Fibroblast of skin of abdomen (primary cell): ENCODE data around the gene DDX27.

Experiments used
- DNase-seq: peaks from one replicate; pipeline ENCODE4 v3.0.0-alpha.2; 2013

The DDX27 gene

DNA sequence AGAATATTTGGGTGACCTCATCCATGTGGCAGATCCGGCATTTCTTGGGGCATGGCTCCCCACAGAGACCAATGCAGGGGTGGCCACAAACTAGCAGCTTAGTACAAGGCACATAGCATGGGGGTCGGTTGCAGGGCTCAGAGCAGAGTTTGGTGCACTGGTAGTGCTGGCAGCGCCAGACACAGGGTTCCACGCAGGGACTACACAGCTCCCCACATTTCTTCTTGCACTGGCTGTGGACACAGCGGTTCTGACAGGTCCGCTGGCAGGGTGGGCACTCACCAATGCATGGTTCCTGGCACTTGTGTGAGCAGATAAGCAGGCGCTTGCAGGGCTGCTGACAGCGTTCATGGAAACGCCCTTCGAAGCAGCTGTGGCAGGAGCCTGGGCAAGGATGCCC is 29.1 kb downstream of the DDX27 start:
- no peak for DNase-seq

DNA sequence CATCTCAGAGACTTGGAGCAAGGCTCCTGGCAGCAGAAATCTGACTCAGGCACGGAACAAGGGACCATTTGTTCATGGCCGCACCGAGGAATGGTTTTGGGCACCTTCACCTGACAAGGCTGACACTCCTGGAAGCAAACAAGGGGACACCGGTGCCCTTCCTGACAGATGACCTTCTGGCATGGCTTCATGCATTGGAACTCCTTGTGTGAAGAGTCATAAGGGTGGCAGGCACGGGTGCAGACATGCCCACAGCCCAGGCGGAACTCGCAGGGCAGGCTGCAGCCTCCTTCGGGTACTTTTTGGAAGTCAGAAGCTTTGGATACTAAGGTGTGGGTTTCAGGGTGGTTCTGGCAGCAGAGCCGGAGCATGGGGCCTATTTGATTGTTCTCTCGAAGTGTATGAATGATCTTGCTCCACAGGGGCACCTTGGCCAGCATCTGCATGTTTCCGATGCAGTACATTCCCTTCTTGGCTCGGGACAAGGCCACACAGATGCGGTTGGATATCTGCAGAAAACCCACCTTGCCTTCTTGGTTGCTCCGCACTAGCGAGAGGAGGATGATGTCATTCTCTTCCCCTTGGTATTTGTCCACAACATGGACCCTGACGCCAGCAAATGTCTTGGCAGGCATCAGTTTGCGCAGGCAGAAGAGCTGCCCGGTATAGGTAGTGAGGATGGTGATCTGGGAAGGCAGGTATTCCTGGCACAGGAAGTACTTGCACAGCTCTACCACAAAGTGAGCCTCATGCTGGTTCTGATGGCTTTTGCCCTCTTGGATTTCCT is 29.9 kb downstream of the DDX27 start:
- DNase-seq = no peak

DNA sequence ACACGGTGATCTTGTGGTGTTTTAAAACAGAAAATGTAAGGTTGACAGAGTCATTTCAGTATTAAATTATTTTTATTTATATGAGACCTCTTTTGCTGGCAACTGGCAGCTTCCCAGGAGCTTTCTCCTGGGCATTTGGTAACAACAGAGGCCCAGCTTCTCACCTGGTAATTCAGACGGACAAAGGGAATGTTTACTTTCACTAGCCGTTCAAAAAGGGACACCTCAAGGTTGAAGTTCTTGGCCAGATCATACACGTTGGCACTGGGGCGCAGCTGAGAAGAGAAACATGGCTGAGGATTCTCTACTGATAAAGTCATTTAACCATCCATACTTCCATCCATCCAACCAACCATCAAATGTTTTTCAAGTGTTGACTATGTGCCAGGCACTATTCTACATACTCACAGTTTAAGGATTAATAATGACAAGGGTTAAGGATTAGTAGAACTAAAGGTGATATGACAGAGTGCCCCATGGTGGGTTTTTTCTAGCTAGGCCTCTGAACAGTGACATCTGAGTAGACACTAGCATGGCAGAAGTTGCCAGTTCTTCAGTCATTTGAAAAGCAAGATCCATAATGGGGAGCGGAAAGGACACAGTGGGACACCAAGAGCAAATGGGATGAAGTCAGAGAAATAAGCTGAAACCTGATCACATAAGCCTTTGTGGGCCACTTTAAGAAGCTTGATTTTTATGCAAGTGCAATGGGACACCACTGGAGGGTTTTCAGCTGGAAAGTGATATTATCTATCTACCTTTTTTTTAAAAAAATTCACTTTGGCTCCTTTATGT is 33.5 kb downstream of the DDX27 start:
- no peak for DNase-seq

DNA sequence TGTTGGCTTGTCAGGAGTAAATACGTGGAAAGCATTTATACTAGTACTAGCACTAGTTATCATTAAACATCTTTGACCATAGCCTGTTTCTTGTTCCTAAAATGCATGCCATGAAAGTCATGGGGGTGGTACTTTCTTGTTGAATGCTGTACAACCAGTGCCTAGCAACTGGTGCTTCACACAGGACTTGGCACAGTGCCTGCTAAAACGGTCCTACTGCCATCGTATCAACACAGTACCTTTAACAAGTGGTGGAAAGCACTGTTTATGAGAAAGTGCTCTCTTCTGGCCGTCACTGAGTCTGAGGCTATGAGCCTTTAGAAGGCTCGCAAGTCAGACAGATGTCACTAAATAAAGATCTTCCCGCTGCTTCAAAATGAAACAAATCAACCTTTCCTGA is 37.0 kb downstream of the DDX27 start:
- no peak for DNase-seq

DNA sequence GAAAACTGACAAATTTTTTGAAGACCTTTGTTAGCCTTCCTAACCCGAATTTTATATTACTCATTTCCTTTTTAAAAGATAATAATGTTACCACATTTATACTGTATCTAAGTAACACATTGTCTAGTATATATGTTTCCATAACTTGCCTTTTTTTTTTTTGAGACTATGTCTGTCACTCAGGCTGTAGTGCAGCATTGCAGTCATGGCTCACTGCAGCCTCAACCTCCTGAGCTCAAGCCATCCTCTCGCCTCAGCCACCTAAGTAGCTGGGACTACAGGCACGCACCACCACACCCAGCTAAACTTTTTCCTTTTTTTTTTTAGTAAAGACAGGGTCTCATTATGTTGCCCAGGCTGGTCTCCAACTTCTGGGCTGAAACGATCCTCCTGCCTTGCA is 40.1 kb downstream of the DDX27 start:
- DNase-seq = no peak

DNA sequence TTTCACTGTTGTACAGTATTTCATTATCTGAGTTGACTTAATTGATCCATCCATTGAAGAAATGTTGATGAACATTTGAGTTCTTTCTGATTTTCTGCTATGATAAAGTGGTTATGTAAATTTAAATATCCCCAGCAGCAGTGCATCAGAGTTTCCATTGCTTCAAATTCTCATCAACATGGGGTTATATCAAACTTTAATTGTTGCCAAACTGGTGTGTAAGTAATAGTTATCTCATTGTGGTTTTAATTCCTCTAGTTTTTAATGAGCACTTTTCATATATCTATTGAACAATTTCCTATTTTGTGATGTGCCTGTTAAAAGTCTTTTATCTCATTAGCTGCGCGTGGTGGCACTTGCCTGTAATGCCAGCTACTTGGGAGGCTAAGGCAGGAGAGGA is 40.6 kb downstream of the DDX27 start:
- DNase-seq = no peak

DNA sequence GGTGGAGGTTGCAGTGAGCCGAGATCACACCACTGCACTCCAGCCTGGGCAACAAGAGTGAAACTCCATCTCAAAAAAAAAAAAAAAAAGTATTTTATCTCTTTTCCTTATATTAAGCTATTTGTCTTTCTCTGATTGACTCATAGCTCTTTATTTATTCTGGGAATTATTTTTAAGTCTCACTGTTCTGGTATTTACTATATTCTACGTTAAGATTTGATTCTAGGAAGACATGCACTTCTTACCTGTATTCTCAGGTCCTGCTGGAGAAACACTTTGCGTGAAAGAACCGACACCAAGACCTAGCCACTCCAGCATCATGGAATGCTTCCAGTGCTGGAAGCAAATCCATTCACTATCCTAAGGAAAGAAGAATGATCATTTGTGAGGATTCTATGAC is 41.0 kb downstream of the DDX27 start:
- no peak for DNase-seq

DNA sequence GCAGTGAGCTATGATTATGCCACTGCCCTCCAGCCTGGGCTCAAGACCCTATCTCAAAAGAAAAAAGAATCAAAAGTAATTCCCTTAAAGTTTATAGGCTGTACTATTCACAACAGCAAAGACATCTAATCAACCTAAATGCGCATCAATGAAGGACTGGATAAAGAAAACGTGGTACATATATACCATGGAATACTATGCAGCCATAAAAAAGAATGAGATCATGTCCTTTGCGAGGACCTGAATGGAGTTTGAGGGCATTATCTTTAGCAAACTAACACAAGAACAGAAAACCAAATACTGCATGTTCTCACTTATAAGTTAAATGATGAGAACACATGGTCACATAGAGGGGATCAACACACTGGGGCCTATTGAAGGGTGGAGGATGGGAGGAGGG is 42.0 kb downstream of the DDX27 start:
- DNase-seq = no peak

DNA sequence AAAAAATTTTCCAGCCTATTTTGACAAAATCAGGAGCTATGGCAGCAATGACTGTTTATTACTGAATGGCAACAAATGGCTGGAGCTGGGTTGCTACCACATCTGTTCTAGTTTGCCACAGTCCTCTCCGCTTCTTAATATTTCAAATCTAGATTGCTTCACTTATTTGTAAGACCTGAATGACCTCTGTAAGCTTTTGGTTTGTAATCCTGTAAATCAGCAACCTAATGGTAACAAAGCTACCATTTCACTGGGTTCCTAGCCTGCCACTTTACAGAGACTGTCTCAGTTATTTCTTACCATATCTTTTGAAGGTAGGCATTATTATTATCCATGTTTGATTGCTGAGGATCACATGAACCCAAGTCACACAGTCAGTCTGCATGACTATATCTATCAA is 43.2 kb downstream of the DDX27 start:
- DNase-seq = no peak

DNA sequence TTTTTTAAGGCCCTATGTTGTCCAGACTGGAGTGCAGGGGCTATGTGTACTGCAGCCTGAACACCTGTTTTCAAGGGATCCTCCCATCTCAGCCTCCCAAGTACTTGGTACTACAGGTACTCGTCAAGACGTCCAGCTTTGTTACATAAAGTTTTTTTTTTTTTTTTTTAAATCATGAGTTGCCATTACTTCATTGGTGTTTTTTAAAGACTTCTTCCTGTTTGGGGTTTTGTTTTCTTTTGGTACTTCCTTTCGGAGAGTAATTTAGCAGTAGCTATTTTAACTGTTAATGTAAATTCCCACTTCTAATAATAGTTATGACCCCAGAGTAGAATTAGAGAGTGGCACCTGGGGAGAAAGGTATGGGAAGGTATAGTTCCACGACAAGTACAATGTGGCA is 48.1 kb downstream of the DDX27 start:
- no peak for DNase-seq

DNA sequence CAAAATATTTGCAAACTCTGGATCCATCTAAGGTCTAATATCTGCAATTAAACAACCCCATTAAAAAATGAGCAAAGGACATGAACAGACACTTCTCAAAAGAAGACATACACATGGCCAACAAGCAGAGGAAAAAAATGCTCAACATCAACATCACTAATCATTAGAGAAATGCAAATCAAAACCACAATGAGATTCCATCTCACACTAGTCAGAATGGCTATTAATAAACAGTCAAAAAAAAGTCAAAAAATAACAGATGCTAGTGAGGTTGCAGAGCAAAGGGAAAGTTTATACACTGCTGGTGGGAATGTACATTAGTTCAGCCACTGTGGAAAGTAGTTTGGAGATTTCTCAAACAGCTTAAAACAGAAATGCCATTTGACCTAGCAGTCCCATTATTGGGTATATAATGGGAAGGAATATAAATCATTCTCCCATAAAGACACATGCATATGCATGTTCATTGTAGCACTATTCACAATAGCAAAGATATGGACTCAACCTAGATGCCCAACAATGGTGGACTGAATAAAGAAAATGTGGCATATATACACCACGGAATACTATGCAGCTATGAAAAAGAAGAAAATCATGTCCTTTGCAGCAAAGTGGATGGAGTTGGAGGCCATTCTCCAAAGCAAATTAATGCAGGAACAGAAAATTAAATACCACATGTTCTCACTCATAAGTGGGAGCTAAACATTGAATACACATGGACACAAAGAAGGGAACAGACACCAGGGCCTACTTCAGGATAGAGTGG is 49.6 kb downstream of the DDX27 start:
- peak; percentile 73 for DNase-seq

DNA sequence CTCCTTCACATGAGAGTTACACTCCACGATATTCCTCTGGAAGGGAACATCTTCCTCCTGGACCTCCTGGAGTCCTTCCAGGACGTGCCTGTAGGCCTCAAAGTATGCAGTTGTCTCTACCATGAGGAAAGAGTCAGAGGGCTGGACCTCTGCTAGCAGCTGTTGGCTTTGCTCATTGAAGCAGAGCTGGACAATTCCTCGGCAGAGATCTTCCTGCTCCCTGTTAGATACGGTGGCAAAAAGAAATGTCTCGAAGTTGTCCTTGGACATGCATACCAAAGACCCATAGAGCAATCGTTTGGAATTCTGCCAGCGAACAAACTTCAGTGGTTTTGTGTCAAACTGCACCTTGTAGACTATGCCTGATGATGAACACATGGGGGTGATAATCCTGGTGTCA is 51.0 kb downstream of the DDX27 start:
- peak; percentile 36 for DNase-seq

DNA sequence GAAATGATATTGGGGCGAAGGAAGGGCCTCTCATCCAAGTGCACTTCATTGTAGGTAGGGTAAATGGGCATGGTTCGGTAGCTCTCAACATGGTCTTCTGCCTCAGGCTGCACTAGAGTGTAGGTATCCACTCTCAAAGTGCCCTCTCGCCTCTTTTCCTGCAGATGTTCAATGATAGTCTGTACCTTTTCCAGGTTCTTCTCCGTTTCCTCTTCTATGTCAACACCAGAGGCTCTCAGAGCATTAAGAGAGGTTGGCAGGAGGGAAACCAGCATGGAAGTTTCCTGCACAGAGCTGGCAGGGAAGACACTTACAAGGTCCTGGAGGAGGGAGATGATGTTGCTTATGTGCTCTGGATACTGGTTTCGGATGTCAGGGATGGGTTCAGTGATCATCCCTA is 51.5 kb downstream of the DDX27 start:
- DNase-seq = no peak

DNA sequence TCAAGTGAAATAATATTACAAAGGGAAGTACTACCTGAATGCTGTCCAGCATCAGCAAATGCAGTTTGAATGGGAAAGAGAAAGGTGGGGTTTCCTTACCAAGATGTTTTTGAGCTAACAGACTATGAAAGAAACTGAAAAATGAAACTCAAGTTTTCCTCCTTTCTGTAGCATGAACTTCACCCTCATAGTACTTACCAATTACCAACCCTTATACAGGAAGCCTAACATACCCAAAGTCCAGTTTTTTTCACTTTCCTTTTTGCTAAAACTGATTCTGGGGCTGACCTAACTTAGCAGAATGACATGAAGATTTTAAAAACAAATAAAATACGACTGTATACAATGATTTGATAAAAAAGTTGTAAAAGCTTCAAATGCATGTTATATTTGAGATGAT is 53.4 kb downstream of the DDX27 start:
- DNase-seq = no peak

DNA sequence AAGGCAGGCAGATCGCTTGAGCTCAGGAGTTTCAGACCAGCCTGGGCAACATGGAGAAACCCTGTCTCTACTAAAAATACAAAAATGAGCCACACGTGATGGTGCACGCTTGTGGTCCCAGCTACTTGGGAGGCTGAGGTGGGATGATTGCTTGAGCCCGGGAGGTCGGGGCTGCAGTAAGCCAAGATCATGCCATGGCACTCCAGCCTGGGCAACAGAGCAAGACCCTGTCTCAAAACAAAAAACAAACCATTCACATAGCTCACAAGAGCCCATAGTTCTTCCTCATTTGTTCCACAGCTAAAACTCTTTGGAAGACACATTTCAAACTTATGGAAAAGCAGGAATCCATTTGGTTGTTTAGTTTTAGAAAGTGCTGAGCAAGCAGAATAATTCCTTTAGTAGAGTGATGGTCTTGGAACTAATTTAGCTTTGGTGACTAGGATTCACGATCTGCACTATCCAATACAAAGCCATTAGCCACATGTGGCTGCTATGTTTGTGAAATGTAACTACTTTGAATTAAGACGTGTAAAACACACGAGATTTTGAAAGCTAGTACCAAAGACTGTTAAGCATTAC is 54.6 kb downstream of the DDX27 start:
- DNase-seq = no peak

DNA sequence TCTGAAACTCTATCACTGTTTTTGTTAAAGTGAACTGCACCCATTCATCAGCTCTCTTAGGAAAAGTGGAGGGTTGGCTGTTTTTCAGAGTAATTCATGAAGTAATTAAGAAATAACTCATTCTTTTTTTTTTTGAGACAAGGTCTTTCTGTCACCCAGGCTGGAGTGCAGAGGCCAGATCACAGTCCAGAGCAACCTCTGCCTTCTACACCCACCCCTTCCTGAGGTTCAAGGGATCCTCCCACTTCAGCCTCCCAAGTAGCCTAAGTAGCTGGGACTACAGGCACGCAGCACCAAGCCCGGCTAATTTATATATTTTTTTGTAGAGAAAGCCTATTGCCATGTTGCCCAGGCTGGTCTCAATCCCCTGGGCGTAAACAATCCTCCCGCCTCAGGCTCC is 56.0 kb downstream of the DDX27 start:
- DNase-seq = no peak

DNA sequence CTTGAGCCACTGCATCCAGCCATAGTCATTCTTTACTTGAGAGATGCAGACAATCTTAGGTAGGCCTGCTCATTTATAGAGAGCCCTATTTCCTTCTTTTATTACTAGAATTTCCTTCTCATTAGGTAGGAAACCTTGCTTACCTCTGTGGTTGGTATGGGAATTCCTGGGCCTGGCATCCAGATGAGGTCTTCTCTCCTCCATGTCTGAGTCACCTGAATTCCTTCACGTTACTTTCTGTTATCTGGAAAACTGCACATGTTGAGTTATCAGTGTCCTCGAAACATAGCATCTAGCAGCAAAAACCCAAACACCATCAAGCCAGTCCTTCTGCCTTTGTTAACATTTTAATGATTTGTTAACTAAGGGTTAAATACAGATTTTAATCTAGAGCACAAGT is 56.4 kb downstream of the DDX27 start:
- DNase-seq = no peak

DNA sequence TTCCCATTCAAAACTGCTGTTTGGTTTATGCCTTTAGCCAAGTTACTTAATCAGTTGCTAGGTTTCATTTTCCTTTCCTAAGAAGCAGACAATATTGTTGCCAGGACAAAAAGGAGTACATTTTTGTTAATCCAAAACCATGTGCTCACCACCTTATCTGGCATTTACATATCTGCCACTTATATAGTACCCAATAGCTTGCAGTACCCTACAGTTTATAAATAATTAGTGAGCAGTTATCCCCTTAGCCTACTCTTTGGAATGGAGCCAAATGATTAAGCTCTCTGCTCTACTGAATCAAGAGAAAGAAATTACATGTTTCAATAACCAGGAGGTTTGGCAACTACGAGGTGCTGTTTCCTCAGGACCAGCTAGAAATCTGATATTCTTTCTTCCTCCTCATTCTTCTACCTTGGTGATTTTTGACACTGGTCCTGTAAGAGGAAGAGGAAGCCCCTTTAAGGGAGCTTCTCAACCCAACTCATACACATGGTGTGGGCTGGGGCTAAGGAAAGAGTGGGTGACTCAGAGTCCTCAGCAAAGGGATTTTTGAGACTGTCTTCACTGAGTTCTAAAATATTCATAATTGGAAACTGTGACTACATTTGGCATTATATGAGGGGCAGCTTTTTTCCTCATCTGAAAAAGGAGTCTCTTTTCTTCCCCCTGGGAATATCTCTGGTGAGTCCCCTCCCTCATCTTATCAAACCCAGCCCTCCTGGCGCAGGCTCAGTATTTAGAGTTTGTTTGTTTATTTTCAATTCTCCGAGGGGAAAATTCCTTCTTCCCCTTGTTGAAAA is 57.1 kb downstream of the DDX27 start:
- peak; percentile 64 for DNase-seq

DNA sequence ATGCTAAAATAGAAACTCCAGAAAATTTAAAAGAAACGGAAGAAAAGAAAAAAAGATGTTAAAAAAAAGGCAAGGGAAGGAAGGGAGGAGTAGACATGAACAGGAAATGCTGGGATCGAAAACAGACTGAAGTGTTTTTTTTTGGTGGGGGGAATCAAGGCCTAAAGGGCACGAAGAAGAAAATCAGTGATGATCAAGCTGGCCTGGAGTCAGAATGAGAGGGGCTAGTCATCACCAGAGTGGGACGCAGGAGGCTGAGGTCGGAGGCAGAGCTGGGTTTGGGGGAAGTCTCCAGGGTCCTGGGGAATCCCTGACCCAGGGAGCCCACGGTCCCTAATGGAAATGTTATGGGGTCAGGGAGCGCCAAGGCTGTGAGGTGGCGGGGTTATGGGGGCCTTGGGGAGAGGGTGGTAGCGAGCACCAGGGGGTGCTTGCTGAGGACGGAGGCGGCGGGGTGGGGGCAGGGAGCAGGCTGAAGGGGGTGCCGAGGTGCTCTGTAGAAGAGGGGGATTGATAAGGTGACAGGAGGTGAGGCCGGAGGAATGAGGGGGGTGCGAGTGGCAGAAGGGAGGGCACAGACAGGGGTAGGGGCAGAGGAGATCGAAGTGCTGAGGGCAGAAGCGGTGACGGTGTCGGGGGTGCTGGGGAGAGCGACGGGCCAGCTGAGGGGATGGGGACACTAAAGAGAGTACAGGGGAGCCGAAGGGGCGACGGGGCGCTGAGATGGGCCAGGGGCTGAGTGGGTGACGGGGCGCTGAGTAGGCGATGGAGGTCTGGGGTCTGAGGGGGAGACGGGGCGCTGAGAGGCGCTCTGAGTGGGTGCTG is 58.0 kb downstream of the DDX27 start:
- no peak for DNase-seq

DNA sequence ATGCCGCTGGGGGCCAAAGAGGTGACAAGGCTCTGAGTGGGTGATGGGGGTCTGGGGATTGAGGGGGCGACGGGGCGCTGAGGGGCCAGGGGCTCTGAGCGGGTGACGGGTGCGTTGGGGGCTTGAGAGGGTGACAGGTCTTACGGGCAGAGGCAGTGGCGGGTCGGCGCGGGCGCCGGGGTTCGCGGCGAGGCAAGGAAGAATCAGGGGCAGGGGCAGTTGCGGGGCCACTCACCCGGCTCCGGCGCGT is 58.5 kb downstream of the DDX27 start:
- no peak for DNase-seq

DNA sequence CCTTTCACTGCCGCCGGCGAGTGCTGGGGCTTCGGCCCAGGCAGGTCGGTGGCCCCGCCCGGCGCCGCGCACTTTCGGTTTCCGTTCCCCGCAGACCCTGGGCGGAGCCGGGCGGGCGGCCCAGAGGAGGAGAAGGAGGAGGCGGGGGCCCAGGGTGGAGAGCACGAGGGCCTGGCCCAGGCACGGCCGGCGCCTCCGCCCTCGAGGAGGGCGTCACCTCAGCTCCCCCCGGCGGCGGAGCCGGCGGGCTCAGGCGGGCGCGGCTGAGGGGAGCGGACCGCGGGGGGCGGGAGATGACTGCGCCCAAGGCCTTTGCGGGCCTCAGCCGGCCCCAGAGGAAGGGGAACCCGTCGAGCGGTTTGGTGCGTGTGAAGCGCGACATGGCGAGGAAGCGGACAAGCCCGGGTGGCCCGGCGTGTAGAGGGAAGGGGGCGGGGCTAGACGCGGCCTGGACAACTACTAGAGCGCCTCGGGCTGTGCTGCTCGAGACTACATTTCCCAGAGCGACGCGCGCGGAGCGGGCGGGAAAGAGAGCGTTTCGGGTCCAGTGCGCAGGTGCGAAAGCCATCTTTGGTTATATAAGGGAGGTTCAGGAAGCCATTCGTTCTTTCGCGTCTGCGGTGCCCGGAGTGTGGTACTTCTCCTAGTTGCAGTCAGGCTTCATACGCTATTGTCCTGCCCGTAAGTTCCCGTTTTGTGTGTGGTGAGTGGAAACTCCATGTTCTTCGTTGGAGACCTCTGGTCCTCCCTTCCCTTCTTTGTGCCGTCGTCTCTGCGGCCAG is 59.0 kb downstream of the DDX27 start, which contains the start of gene ZNFX1:
Gene ZNFX1, minus strand, starts transcription at position 22 of the 782 bp plus-strand sequence. CDS start 2,218 bp downstream, outside the sequence.
- DNase-seq = peak; percentile 98
